ENCODE results near the gene HCRTR1.

GRCh38 chr1:31572323-31573104, 45.0 kb upstream of the HCRTR1 start:
- TF ChIP-seq, protein P1, sequence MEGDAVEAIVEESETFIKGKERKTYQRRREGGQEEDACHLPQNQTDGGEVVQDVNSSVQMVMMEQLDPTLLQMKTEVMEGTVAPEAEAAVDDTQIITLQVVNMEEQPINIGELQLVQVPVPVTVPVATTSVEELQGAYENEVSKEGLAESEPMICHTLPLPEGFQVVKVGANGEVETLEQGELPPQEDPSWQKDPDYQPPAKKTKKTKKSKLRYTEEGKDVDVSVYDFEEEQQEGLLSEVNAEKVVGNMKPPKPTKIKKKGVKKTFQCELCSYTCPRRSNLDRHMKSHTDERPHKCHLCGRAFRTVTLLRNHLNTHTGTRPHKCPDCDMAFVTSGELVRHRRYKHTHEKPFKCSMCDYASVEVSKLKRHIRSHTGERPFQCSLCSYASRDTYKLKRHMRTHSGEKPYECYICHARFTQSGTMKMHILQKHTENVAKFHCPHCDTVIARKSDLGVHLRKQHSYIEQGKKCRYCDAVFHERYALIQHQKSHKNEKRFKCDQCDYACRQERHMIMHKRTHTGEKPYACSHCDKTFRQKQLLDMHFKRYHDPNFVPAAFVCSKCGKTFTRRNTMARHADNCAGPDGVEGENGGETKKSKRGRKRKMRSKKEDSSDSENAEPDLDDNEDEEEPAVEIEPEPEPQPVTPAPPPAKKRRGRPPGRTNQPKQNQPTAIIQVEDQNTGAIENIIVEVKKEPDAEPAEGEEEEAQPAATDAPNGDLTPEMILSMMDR (conservative IDR thresholded peaks at IDR 0.05; ENCODE audit: low read length), result no peak
- no peak for TF ChIP-seq EZH2phosphoT487 (IDR thresholded peaks at IDR 0.05; ENCODE audit: borderline replicate concordance)
